Upper lobe of right lung (tissue), 1 donor: ENCODE measurements around the gene PLCB2. TPM values are rescaled to one million over a fixed set of nuclear protein-coding genes. Genes with fewer than 3 reads are reported as not detected.

Experiments used
- ATAC-seq: fragments of 200-7000 bp; cut with Tn5 transposase; one replicate; pipeline ENCODE4 v1.9.1; 2020; ENCODE audit warnings: mild to moderate bottlenecking, moderate library complexity
- DNase-seq: peaks from one replicate; pipeline ENCODE4 v3.0.0-alpha.2; 2020
- H3K27ac ChIP-seq: fragments of 200-600 bp; one replicate; pipeline ENCODE4 v1.8.0; 2022
- H3K27me3 ChIP-seq: fragments of 200-600 bp; one replicate; pipeline ENCODE4 v1.8.0; 2022; ENCODE audit warnings: mild to moderate bottlenecking
- H3K36me3 ChIP-seq: fragments of 200-600 bp; one replicate; pipeline ENCODE4 v1.8.0; 2022
- H3K4me1 ChIP-seq: fragments of 200-600 bp; one replicate; pipeline ENCODE4 v1.8.0; 2022
- H3K4me3 ChIP-seq: fragments of 200-600 bp; one replicate; pipeline ENCODE4 v1.8.0; 2022; ENCODE audit warnings: mild to moderate bottlenecking
- H3K9me3 ChIP-seq: fragments of 200-600 bp; one replicate; pipeline ENCODE4 v1.8.0; 2022
- CTCF ChIP-seq: fragments of 200-600 bp; IDR thresholded peaks from one replicate; pipeline ENCODE4 v1.8.0; 2022; ENCODE audit warnings: antibody characterized with exemption
- intact Hi-C: fragments of 100-400 bp; cut with DNase I; formaldehyde crosslinking; loops from one replicate; pipeline ENCODE4 v1.11.0; 2022
- total RNA-seq: library from RNA; stranded (reverse); fragmentation: NEBNext Ultra II Directional; extraction: Animal tissue kit (Norgen Biotek cat#: 25700); gene quantifications from one replicate; pipeline ENCODE4 v1.2.1, GENCODE V29; 2021
- donor health status: DM: no; HTN: yes; CAD: no; lungs with severe emphysema.

Gene PLCB2
- total RNA-seq, 1 donor from 2014 or later: 61.2 TPM

GRCh38 chr15:40239404-40239692 lies 68.4 kb downstream of the PLCB2 start:
- Histone ChIP-seq H3K4me1 (no peaks in the 10 kb centered on the region), H3K9me3 (no peaks in the 10 kb centered on the region), H3K27ac (no peak overlapping the region), H3K4me3 (peak overlapping the region; percentile 17), H3K36me3 (no peaks in the 10 kb centered on the region), H3K27me3 (peaks cover 11% of the 10 kb centered on the region)
- DNase-seq (no peak), ATAC-seq (no peak)
- TF ChIP-seq CTCF: no peak
- intact Hi-C loops: no loop called here

- H3K36me3 ChIP-seq: no peaks in the 10 kb centered on the region
- peak; percentile 83 for ATAC-seq
Measured at GRCh38 chr15:40238532-40239403, 69.0 kb downstream of the PLCB2 start, which contains the start of gene PAK6. Gene PAK6 (plus strand): TSS chr15:40239063. CDS start chr15:40264786, 25,723 bp downstream.

More at GRCh38 chr15:40238532-40239403, 69.0 kb downstream of the PLCB2 start, which contains the start of gene PAK6:
- Histone ChIP-seq H3K4me3 (peak within 1 kb of the TSS; percentile 17), H3K9me3 (no peaks in the 10 kb centered on the region), H3K4me1 (no peaks in the 10 kb centered on the region), H3K27ac (no peak within 1 kb of the TSS), H3K27me3 (peaks cover 11% of the 10 kb centered on the region)
- intact Hi-C loops: no loop called here
- no peak for TF ChIP-seq CTCF
- DNase-seq: peak; percentile 84

Other genes starting within 250 kb of the PLCB2 start
- 15.4 TPM for gene BMF, start 199.1 kb downstream of the PLCB2 start, total RNA-seq
- gene BUB1B, start 146.9 kb downstream of the PLCB2 start, total RNA-seq: 1.8 TPM
- gene PAK6, start 68.9 kb downstream of the PLCB2 start, total RNA-seq: 5.7 TPM
- not detected for gene ANKRD63, start 24.9 kb downstream of the PLCB2 start, total RNA-seq
- 39.5 TPM for gene INAFM2, start 15.8 kb upstream of the PLCB2 start, total RNA-seq
- gene CCDC9B, start 33.0 kb upstream of the PLCB2 start, total RNA-seq: 72.5 TPM
- gene PHGR1, start 43.1 kb upstream of the PLCB2 start, total RNA-seq: not detected
- gene DISP2, start 50.3 kb upstream of the PLCB2 start, total RNA-seq: 6.5 TPM
- gene KNSTRN, start 74.8 kb upstream of the PLCB2 start, total RNA-seq: 18.1 TPM
- 115 TPM for gene IVD, start 97.9 kb upstream of the PLCB2 start, total RNA-seq
- 29.8 TPM for gene BAHD1, start 133.0 kb upstream of the PLCB2 start, total RNA-seq
- 14.1 TPM for gene CHST14, start 163.0 kb upstream of the PLCB2 start, total RNA-seq